ENCODE results near the gene ZNF609. TPM values are rescaled to one million over a fixed set of nuclear protein-coding genes. Genes with fewer than 3 reads are reported as not detected.

Gene ZNF609
- total RNA-seq, 4 donors from 2014 or later, result 38.3 to 53.7 (median 45.3) TPM

GRCh38 chr15:64731805-64732151 is 271.4 kb downstream of the ZNF609 start:
- Histone ChIP-seq H3K4me3 (no peak overlapping the region), H3K36me3 (peaks cover 0 to 52% (median 29%) of the 10 kb centered on the region in 4 donors), H3K27me3 (no peaks in the 10 kb centered on the region), H3K4me1 (peaks cover 8 to 33% (median 30%) of the 10 kb centered on the region in 4 donors), H3K27ac (replicated peaks in 1 of 4) (peak overlapping the region; percentile 29 to 65 (median 56)), H3K9me3 (no peaks in the 10 kb centered on the region)
- 41% methylated on average over 9 of the region's 9 CpGs for WGBS
- intact Hi-C loops (cut with DNase I), result loop anchor here (2.0 kb wide), 2 partner anchors 79 to 173 kb away; no protein-coding TSS in a partner anchor
- DNase-seq (ENCODE audit: extremely low spot score), result no peak
- no peak for TF ChIP-seq POLR2A (IDR thresholded peaks at IDR 0.05; ENCODE audit: low read depth)
- no peak for TF ChIP-seq POLR2AphosphoS5 (IDR thresholded peaks at IDR 0.05)
- no peak for TF ChIP-seq CTCF (IDR thresholded peaks at IDR 0.05)
- no peak for TF ChIP-seq EP300 (IDR thresholded peaks at IDR 0.05)

- TF ChIP-seq POLR2A (IDR thresholded peaks at IDR 0.05; ENCODE audit: low read depth) (no peak), EP300 (IDR thresholded peaks at IDR 0.05) (no peak), CTCF (IDR thresholded peaks at IDR 0.05) (no peak), POLR2AphosphoS5 (IDR thresholded peaks at IDR 0.05) (no peak)
- Histone ChIP-seq H3K36me3 (peaks cover 0 to 50% (median 30%) of the 10 kb centered on the region in 4 donors), H3K27ac (replicated peaks in 1 of 4) (peak overlapping the region; percentile 24 to 65 (median 56)), H3K4me3 (no peak overlapping the region), H3K9me3 (no peaks in the 10 kb centered on the region), H3K4me1 (peaks cover 11 to 35% (median 34%) of the 10 kb centered on the region in 4 donors), H3K27me3 (no peaks in the 10 kb centered on the region)
- DNase-seq (ENCODE audit: extremely low spot score), result no peak
- WGBS, result 71% methylated on average over 7 of the region's 7 CpGs
- intact Hi-C loops (cut with DNase I), result no loop called here
Measured at GRCh38 chr15:64732156-64732860, 271.9 kb downstream of the ZNF609 start.

Small RNA genes within 50 kb of the gene (small RNA-seq; reads per million reads assigned to genes)
- 0 reads per million in 3 donors for gene AC100830.2
- 0 reads per million in 3 donors for gene RF00019
- gene RNU6-549P, result 0 reads per million in 3 donors

Other genes with a start within 250 kb of the ZNF609 start
- 10 to 100 TPM in 2 of 4 donors, 1 to 10 TPM in 2; 9.1 to 11.2 (median 10.1) TPM for gene CSNK1G1, start 104.4 kb upstream of the ZNF609 start, total RNA-seq
- not detected for gene PCLAF, start 79.1 kb upstream of the ZNF609 start, total RNA-seq
- gene TRIP4, start 72.7 kb upstream of the ZNF609 start, total RNA-seq, result 10 to 100 TPM in 3 of 4 donors, 1 to 10 TPM in 1; 9.9 to 13.2 (median 11.8) TPM